ENCODE results near the gene CIC.
A peak's percentile ranks its signal among the peaks of the same experiment; 100 is the strongest.
"Not testable (repeated sequence)": the region's sequence is repeated elsewhere in the genome, so short reads cannot be mapped to it uniquely, and the experiment has no call there.

CIC gene

GRCh38 chr19:42253245-42254088 lies 15.6 kb upstream of the CIC start:
- Mint-ChIP-seq H3K9me3 (no peaks in the 10 kb centered on the region), H3K36me3 (ENCODE audit: low read depth) (peaks cover 5% of the 10 kb centered on the region), H3K4me3 (peak overlapping the region; percentile 95), H3K27me3 (ENCODE audit: low read depth, poor library complexity) (no peaks in the 10 kb centered on the region), H3K4me1 (peaks cover 48% of the 10 kb centered on the region), H3K27ac (peak overlapping the region; percentile 83)
- peak; percentile 81 for DNase-seq
- no peak for TF ChIP-seq CTCF (IDR thresholded peaks at IDR 0.05)

GRCh38 chr19:42254089-42254849 lies 14.8 kb upstream of the CIC start:
- Mint-ChIP-seq H3K27me3 (ENCODE audit: low read depth, poor library complexity) (no peaks in the 10 kb centered on the region), H3K27ac (no peak overlapping the region), H3K9me3 (no peaks in the 10 kb centered on the region), H3K36me3 (ENCODE audit: low read depth) (peaks cover 5% of the 10 kb centered on the region), H3K4me3 (peak overlapping the region; percentile 81), H3K4me1 (peaks cover 48% of the 10 kb centered on the region)
- peak; percentile 80 for DNase-seq
- TF ChIP-seq CTCF (IDR thresholded peaks at IDR 0.05): no peak

- DNase-seq: peak; percentile 95
- peaks cover 43% of the 10 kb centered on the region for H3K4me1 Mint-ChIP-seq
- no peak for TF ChIP-seq CTCF (IDR thresholded peaks at IDR 0.05)
Measured at GRCh38 chr19:42254850-42255765, 13.9 kb upstream of the CIC start, which contains the start of gene ERF. ERF (minus strand) TSS chr19:42255128; CDS start chr19:42254999, 129 bp downstream.

DNA sequence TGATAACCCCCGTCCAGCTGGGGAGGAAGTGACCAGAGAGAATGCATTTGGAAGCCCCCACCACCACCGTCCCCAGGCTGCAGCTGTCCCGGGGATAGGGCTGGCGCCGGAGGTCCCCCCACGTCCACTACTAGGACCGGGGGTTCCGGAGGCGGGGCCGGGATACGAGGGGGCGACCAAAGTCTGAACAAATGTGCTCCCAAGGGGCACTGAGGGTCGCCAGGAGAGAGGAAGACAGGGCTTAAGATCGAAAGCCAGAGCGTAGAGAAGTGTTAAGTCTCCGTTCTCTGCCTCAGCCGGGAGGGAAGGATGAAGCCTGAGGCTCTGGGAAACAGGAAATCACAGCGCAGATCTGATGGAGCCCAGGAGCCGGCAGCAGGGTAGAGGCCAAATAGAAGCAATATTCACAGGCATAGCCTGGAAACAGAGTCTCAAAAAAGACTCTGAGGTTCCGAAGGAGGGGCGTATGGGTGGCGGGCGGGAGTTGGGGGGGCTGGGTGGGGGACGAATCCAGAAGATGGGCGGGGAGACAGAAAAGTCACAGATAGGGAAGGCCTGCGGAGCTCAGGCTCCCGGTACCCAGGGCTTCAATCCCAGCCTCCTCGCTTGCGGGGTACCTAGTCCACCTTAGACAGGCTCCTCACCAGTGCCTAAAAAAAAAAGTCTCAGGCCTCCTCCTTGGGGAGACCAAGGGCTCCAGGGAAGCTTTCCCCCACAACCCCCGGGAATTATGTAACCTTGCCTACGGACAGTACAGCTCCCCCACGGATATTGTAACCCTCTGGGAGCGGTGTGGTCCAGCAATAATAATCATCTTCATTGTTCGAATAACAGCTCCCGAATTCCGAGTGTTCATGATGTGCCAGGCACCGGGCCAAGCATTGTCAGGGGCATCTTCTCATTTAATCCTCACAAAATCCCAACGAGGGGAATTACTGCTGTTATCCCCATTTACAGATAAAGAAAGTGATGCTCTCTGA lies 13.0 kb upstream of the CIC start:
- Mint-ChIP-seq H3K9me3 (no peaks in the 10 kb centered on the region), H3K27me3 (ENCODE audit: low read depth, poor library complexity) (no peaks in the 10 kb centered on the region), H3K4me1 (peaks cover 36% of the 10 kb centered on the region), H3K27ac (peak overlapping the region; percentile 91), H3K36me3 (ENCODE audit: low read depth) (peaks cover 5% of the 10 kb centered on the region), H3K4me3 (peak overlapping the region; percentile 81)
- no peak for TF ChIP-seq CTCF (IDR thresholded peaks at IDR 0.05)
- peak; percentile 48 for DNase-seq

More at GRCh38 chr19:42254850-42255765, 13.9 kb upstream of the CIC start, which contains the start of gene ERF:
- Mint-ChIP-seq H3K9me3 (no peaks in the 10 kb centered on the region), H3K36me3 (ENCODE audit: low read depth) (peaks cover 5% of the 10 kb centered on the region), H3K4me3 (peak within 1 kb of the TSS; percentile 81), H3K27me3 (ENCODE audit: low read depth, poor library complexity) (no peaks in the 10 kb centered on the region), H3K27ac (peak within 1 kb of the TSS; percentile 91)

DNA sequence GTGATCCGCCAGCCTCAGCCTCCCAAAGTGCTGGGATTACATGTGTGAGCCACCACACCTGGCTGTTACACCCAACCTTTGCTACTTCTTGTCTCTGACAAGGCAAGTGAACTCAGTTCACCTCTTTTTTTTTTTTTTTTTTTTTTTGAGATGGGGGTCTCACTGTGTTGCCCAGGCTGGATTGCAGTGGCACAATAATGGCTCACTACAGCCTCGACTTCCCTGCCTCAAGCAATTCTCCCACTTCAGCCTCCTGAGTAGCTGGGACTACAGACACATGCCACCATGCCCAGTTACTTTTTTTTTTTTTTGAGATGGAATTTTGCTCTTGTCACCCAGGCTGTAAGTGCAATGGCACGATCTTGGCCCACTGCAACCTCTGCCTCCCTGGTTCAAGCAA lies 11.2 kb upstream of the CIC start:
- H3K4me1 Mint-ChIP-seq: peaks cover 21% of the 10 kb centered on the region
- H3K27ac Mint-ChIP-seq; H3K4me3 Mint-ChIP-seq; H3K9me3 Mint-ChIP-seq; DNase-seq; H3K36me3 Mint-ChIP-seq (ENCODE audit: low read depth); H3K27me3 Mint-ChIP-seq (ENCODE audit: low read depth, poor library complexity): not testable (repeated sequence)

All from nephron progenitor cell (in vitro differentiated cells).